ENCODE results near the gene GATD1.

GATD1 gene

GRCh38 chr11:794766-795633, 17.7 kb upstream of the GATD1 start:
- no peak for DNase-seq

GRCh38 chr11:794013-794765, 16.9 kb upstream of the GATD1 start:
- DNase-seq, result no peak

GRCh38 chr11:793556-793955, 16.3 kb upstream of the GATD1 start:
- DNase-seq, result no peak

- no peak for DNase-seq
Observed at GRCh38 chr11:792873-793272, 15.6 kb upstream of the GATD1 start.

GRCh38 chr11:792535-792821, 15.2 kb upstream of the GATD1 start:
- DNase-seq, result no peak

GRCh38 chr11:791658-792534, 14.6 kb upstream of the GATD1 start:
- DNase-seq, result no peak

GRCh38 chr11:790721-791564, 13.7 kb upstream of the GATD1 start:
- no peak for DNase-seq

GRCh38 chr11:789943-790342, 12.7 kb upstream of the GATD1 start, which contains the start of gene CEND1:
Gene CEND1, minus strand, starts transcription at chr11:790090. Its CDS starts 1,514 bp downstream, at chr11:788576.
- DNase-seq, result no peak

- DNase-seq, result no peak
Observed at GRCh38 chr11:788953-789940, 12.0 kb upstream of the GATD1 start.

GRCh38 chr11:788009-788640, 10.8 kb upstream of the GATD1 start:
- DNase-seq, result no peak

GRCh38 chr11:787084-787675, 9.9 kb upstream of the GATD1 start:
- DNase-seq, result no peak

- DNase-seq, result no peak
Observed at GRCh38 chr11:786235-787083, 9.2 kb upstream of the GATD1 start.

GRCh38 chr11:783581-784015, 6.3 kb upstream of the GATD1 start:
- no peak for DNase-seq

GRCh38 chr11:782264-783174, 5.2 kb upstream of the GATD1 start:
- no peak for DNase-seq

- no peak for DNase-seq
Observed at GRCh38 chr11:779955-780532, 2.8 kb upstream of the GATD1 start.

- DNase-seq, result no peak
Observed at GRCh38 chr11:778976-779954, 2.0 kb upstream of the GATD1 start.
